ENCODE data around the gene CBR4. TPM values are rescaled to one million over a fixed set of nuclear protein-coding genes. Genes with fewer than 3 reads are reported as not detected.

CBR4 gene
- polyA plus RNA-seq, 1 experiment, result 1.7 TPM

- no peak for TF ChIP-seq CTCF (IDR thresholded peaks at IDR 0.05; ENCODE audit: insufficient read depth, low read depth, low read length)
- Histone ChIP-seq H3K27me3 (ENCODE audit: control insufficient read depth, insufficient read depth, low read length) (no peaks in the 10 kb centered on the region), H3K4me3 (ENCODE audit: low read depth, low read length) (no peak overlapping the region), H3K36me3 (ENCODE audit: control insufficient read depth, insufficient read depth, low read length) (no peaks in the 10 kb centered on the region)
- ChIA-PET CTCF (interaction anchor here (0.5 to 2.9 kb wide), 18 partner anchors 9 to 468 kb away, joined by 3 to 13 read pairs (median 4); partner anchors contain the start of gene CBR4), POLR2A (interaction anchor here (0.8 kb wide), 1 partner anchor 15 kb away, joined by 3 read pairs; the partner anchor contains the start of gene CBR4)
- DNase-seq (ENCODE audit: low read depth), result no peak
Measured at GRCh38 chr4:169025184-169025583, 15.1 kb upstream of the CBR4 start.

- POLR2A ChIA-PET, result no interaction called here
- peak; percentile 72 for TF ChIP-seq CTCF (IDR thresholded peaks at IDR 0.05; ENCODE audit: insufficient read depth, low read depth, low read length)
- CTCF ChIA-PET, result interaction anchor here (0.5 to 2.9 kb wide), 22 partner anchors 9 to 469 kb away, joined by 3 to 13 read pairs (median 5); partner anchors contain the start of gene CBR4
Measured at GRCh38 chr4:169024762-169025161, 14.7 kb upstream of the CBR4 start.

GRCh38 chr4:169018406-169018805 is 8.4 kb upstream of the CBR4 start:
- POLR2A ChIA-PET, result no interaction called here
- TF ChIP-seq CTCF (IDR thresholded peaks at IDR 0.05; ENCODE audit: insufficient read depth, low read depth, low read length), result no peak

More at GRCh38 chr4:169024762-169025161, 14.7 kb upstream of the CBR4 start:
- Histone ChIP-seq H3K4me3 (ENCODE audit: low read depth, low read length) (no peak overlapping the region), H3K27me3 (ENCODE audit: control insufficient read depth, insufficient read depth, low read length) (no peaks in the 10 kb centered on the region), H3K36me3 (ENCODE audit: control insufficient read depth, insufficient read depth, low read length) (no peaks in the 10 kb centered on the region)
- DNase-seq (ENCODE audit: low read depth), result no peak

GRCh38 chr4:169017971-169018370 is 7.9 kb upstream of the CBR4 start:
- Histone ChIP-seq H3K4me3 (ENCODE audit: low read depth, low read length) (no peak overlapping the region), H3K27me3 (ENCODE audit: control insufficient read depth, insufficient read depth, low read length) (no peaks in the 10 kb centered on the region), H3K36me3 (ENCODE audit: control insufficient read depth, insufficient read depth, low read length) (no peaks in the 10 kb centered on the region)
- no peak for TF ChIP-seq CTCF (IDR thresholded peaks at IDR 0.05; ENCODE audit: insufficient read depth, low read depth, low read length)
- POLR2A ChIA-PET, result no interaction called here
- no peak for DNase-seq (ENCODE audit: low read depth)
- CTCF ChIA-PET, result interaction anchor here (1.0 kb wide), 1 partner anchor 467 kb away, joined by 4 read pairs; no protein-coding TSS in a partner anchor

More at GRCh38 chr4:169018406-169018805, 8.4 kb upstream of the CBR4 start:
- Histone ChIP-seq H3K4me3 (ENCODE audit: low read depth, low read length) (no peak overlapping the region), H3K36me3 (ENCODE audit: control insufficient read depth, insufficient read depth, low read length) (no peaks in the 10 kb centered on the region), H3K27me3 (ENCODE audit: control insufficient read depth, insufficient read depth, low read length) (no peaks in the 10 kb centered on the region)
- no peak for DNase-seq (ENCODE audit: low read depth)
- CTCF ChIA-PET, result interaction anchor here (1.0 kb wide), 1 partner anchor 467 kb away, joined by 4 read pairs; no protein-coding TSS in a partner anchor

- Histone ChIP-seq H3K4me3 (ENCODE audit: low read depth, low read length) (no peak overlapping the region), H3K27me3 (ENCODE audit: control insufficient read depth, insufficient read depth, low read length) (no peaks in the 10 kb centered on the region), H3K36me3 (ENCODE audit: control insufficient read depth, insufficient read depth, low read length) (no peaks in the 10 kb centered on the region)
- no peak for DNase-seq (ENCODE audit: low read depth)
- ChIA-PET CTCF (interaction anchor here (1.6 to 2.0 kb wide), 2 partner anchors 474 to 477 kb away, joined by 5 to 6 read pairs; no protein-coding TSS in a partner anchor), POLR2A (no interaction called here)
- no peak for TF ChIP-seq CTCF (IDR thresholded peaks at IDR 0.05; ENCODE audit: insufficient read depth, low read depth, low read length)
Measured at GRCh38 chr4:169015186-169015623, 5.2 kb upstream of the CBR4 start.

Data from BJ (cell line).